ENCODE results near the gene C1orf216.
"Not testable (repeated sequence)": the region's sequence is repeated elsewhere in the genome, so short reads cannot be mapped to it uniquely, and the experiment has no call there.

C1orf216 gene, protein sequence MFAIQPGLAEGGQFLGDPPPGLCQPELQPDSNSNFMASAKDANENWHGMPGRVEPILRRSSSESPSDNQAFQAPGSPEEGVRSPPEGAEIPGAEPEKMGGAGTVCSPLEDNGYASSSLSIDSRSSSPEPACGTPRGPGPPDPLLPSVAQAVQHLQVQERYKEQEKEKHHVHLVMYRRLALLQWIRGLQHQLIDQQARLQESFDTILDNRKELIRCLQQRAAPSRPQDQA

DNA sequence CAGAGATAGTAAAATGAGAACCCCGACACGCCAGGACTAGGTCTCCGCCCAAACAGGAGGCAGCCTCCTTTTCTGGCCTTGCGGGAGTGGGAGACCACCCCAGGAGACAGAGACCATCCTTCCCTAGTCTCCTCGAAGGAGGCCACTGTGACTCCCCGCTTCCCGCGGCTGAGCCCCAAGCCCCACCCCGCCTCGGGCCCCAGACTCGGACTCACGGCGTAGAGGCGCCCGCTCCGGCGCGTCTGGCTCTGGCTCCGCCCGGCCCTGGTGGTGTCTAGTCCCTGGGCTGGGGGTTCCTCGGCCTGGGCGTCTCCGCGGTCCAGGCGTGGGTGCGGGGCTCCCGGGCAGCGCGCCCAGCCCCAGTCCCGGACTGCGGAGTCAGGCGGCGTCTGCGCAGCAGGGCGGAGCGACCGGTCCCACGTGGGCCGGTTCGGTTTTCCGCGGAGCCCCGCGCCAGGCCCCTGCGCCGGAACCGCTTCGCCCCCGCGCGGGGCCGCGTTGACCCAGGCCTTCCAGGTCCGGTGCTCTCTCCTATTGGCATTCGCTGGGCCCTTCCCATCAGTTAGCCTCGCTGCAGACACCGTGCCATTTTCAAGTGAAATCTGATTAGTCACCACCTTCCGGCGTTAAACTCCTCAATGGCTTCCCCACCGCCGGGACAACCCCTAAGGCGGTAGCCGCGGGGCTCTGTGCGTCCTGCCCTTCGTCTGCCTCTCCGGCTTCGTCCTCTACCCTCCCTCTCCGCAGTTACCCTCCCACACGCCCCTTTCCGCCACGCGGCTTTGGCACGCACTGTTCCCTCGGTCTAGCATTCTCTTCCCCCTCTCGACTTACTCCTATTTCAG lies at the start of gene C1orf216:
Gene C1orf216 (minus strand): TSS at position 393 of the 845 bp plus-strand sequence. CDS start 2,563 bp downstream, outside the sequence.
- peak; percentile 86 to 87 for DNase-seq

DNA sequence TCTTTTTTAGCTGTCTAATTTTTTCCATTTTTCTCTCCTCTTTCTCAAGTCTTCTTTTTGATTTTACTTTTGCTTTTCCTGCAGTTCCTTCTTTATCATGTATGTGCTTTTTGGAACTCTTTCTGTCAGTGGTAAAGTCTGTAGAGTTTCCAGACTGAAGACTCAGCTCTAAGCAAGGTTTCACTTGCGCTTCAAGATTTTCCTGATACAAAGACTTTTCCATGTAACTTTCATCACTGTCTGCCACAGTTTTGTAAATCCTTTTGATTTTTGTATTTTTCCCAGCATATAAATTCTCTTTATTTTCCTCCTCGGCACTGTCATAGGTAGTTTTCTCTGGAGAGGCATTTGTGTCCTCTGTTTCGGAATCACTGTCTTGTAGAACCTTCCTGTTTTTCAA lies 45.6 kb upstream of the C1orf216 start:
- DNase-seq: no peak

DNA sequence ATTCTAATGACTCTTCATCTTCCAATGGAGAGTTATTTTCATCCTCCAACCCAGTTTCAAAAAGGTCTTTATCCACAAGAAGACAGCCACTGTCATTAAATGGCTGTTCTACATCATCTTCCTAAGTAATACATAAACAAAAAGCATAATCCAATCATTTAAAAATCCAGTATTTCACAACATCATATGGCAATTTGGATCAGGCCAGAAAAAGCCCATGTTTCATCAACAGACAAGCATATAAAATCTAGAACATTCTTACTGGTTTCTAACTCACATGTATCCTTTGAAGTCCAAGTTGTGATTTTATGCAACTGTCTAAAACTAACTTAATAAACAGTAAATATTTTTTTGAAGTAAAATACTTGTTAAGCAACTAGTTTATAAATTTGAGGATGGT lies 44.5 kb upstream of the C1orf216 start:
- no peak for DNase-seq

GRCh38 chr1:35762141-35762540 lies 43.5 kb upstream of the C1orf216 start:
- no peak for DNase-seq

DNA sequence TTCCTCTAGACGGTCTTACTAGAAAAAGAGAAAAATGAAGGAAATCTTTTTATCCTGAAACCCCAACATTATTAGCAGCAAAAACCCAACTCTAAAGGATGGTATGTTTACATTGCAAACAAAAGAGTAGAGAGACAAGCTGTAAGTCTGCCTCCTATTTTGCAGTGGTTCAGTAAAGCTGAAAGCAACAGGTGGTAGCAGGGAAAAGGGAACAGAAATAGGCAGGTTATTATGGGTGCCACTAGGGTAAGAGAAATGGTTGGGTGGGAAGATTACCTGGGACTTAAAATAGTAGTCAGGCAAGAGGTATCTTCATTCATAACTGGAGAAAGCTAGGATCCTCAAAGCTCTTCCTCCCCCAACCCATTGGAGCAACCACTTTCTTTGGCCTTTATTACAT lies 37.4 kb upstream of the C1orf216 start:
- DNase-seq: no peak

GRCh38 chr1:35753626-35754260 lies 35.1 kb upstream of the C1orf216 start:
- DNase-seq: no peak

DNA sequence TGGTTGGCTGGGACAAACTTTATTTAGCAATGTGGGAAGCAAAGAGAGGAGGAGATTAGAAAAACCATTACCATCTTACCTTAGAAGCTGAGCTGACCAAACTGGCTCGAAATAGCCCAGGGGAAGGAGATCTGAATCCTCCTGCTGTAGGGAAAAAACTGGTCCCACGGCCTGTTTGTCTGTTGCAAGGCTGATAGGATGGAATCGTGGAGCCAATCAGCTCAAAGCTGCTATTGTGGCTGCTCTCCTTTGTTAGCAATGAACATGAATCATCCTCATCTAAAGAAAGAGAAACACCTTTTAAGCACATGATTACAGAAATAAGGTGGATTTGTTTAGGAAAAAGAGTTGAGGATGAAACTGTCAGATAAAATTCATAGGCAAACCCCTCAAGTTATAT lies 29.6 kb upstream of the C1orf216 start:
- no peak for DNase-seq

DNA sequence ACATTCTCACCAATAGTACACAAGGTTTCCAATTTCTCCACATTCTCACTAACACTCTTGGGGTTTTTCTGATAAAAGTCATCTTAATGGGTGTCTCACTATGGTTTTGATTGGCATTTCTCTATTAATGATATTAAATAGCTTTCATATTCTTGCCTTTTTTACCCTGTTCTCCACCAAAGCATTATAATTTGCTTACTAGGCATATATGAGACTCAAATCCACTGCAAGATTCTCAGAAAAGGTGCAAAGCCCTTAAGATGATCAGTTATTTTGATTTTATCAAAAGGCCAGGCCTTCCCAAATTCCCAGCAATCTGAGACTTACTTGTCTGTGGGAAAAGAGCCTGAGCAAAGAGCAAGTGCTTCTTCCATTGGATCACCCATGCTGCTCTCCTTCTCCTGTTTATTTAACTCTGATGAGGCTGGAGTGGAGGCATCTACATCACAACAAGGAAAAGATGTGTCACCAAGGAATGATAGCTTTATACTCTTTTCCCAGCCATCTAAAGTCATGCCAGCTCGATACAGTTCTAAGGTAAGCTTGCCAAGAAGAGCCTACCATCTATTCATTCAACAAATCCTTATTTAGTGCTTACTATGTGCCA lies 26.5 kb upstream of the C1orf216 start:
- DNase-seq: no peak

DNA sequence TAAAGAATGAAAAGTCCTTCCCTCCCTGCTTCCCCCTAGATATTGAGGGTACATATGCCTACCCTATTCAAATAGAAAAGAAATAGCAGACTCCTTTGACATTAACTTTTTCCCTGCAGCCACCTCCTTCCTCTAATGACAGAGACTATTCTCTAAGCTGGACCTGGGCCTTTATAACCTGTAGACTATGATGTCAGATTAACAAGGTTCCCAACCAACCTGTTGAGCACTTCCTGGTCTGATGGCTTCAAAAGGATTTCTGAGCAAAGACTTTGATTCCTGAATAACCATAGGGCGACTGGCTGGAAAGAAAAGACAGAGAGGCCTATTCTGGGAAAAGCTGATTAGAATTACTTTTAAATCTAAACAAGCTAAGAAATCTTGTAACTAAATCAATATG lies 18.4 kb upstream of the C1orf216 start:
- DNase-seq: no peak

DNA sequence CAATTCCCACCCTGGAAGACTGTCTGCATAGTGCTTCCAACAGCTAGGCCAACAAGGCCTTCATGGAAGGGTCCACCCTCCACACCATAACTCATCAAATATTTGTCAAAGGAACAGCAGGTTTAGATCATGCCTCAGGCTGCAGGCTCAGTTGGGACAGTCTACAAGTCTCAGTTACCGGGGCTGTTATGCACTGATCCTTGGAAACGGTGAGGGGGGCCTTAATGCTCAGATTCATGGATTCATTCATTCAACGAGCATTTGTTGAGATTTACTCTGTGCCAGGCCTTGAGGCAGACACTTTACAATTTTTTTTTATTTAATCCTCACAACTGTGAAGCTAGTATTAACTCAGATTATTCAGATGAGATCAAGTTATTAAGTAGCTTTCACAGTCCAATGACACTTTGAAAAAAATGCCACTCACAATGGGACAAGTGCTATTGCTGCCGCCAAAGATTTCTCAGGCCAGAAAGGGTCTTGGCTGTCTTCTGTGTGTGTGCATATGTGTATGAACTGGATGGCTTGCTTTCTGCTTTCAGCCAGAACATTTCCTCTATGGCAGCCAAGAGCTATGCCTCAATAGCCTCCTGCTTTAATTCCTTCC lies 8.9 kb upstream of the C1orf216 start:
- DNase-seq: no peak

- DNase-seq: peak; percentile 48 to 61
Measured at GRCh38 chr1:35726450-35727433, 8.1 kb upstream of the C1orf216 start.

GRCh38 chr1:35725596-35725995 lies 6.9 kb upstream of the C1orf216 start:
- no peak for DNase-seq

DNA sequence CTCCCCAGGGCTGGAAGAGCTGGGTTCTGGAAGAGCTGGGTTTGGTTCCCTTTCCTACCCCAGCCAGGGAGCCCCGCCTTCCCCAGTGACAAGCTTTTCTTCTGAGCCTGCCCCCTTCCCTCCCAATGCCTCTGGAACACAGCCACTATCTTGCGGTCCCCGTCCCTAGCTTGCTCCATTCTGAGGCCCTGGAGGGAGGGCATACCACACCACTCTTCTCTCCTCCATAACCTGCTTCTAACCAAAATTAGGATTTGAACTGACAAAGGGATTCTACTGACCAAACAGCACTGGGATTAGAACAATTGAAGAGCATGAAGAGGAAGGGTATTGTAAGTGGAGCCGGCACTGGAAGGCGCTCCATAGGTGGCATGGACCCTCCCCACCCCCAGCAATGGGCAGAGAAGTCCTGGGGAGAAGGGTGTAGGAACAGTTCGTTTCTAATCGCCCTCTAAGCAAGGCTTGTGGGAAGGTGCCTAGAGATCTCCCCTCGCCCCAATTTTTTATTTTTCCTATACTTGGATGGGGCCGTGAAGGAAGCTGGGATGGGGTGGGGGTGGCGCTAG lies 690 bp downstream of the C1orf216 start:
- DNase-seq: peak in 1 of 2 experiments; percentile 26

- DNase-seq: peak; percentile 87 to 89
Measured at GRCh38 chr1:35715568-35716002, 3.1 kb downstream of the C1orf216 start.

DNA sequence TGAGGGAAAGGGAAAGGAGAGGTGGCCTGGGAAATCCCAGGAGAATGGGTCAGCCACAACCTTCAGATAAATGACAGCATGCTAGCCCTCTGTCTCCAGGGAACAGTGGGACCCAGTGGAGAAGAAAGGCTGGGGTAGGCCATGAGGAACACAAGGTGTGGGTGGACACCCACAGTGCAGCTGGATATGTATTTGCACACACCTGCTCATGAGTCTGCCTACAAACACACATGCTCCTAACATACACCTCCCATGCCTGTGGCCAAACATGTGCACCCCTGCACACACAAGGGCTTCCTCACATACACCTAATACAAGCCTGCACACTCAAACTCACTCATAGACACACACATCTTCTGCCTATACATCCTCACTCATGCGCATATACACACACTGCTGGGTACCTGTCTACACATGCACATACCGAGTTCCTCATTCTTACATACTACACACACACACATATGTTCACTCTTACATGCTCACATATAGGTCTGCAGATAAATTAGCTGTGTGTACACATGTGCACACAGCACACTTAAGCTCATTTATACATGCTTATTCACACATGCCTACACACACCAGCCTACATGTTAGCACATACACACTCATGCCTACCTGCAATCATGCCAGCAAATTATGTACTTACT lies 3.6 kb downstream of the C1orf216 start:
- DNase-seq: no peak

DNA sequence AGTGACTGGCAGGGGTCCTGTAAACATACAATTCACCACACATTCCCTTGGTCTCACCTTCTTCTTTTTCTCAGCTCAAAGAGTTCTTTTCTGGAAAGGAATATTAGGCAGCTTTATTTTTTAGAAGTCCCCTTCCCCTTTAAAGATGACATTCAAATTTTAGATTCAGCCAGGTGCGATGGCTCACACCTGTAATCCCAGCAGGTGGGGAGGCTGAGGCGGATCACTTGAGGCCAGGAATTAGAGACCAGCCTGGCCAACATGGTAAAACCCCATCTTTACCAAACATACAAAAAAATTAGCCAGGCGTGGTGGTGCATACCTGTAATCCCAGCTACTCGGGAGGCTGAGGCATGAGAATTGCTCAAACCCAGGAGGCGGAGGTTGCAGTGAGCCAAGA lies 7.6 kb downstream of the C1orf216 start:
- not testable (repeated sequence) for DNase-seq

DNA sequence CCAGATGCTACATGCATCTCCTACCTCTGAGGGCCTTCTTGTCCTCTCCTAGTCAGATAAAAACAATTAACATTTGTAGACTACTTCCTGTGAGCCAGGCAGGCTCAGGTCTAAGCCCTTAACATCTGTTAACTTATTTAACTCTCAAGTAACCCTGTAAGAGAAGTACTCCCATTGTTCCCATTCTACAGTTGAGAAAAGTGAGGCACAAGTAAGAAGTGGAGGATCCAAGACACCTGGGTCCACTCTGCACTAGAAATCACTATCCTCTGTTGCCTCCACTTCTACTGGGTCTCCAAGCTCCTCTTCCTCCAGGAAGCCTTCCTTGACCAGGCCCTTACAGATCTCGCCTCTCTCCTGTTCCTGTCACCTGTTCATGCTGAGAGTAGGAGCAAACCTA lies 9.7 kb downstream of the C1orf216 start:
- no peak for DNase-seq

DNA sequence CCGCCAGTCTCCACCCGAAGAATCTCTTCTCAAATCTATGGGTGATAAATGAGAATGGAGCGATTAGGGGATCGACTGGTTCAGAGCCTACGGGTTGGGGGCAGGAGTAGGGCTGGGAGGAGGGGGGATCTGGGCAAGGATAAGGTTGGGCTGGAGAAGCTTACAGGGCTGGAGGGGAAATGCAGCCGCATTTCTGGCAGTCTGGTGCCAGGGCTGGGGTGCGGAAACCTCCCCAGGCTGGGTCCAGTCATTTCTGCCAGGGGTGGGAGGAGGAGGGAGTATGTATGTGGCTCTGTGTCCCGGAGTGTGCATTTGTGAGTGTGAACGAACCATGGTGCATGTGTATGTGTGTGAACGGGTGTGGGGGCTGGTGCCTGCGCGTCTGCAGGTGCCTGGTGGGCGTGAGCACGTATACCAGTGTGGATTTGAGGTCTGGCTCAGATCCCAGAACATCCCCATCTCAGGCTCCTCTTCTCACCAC lies 10.2 kb downstream of the C1orf216 start:
- DNase-seq: peak; percentile 50 to 51

DNA sequence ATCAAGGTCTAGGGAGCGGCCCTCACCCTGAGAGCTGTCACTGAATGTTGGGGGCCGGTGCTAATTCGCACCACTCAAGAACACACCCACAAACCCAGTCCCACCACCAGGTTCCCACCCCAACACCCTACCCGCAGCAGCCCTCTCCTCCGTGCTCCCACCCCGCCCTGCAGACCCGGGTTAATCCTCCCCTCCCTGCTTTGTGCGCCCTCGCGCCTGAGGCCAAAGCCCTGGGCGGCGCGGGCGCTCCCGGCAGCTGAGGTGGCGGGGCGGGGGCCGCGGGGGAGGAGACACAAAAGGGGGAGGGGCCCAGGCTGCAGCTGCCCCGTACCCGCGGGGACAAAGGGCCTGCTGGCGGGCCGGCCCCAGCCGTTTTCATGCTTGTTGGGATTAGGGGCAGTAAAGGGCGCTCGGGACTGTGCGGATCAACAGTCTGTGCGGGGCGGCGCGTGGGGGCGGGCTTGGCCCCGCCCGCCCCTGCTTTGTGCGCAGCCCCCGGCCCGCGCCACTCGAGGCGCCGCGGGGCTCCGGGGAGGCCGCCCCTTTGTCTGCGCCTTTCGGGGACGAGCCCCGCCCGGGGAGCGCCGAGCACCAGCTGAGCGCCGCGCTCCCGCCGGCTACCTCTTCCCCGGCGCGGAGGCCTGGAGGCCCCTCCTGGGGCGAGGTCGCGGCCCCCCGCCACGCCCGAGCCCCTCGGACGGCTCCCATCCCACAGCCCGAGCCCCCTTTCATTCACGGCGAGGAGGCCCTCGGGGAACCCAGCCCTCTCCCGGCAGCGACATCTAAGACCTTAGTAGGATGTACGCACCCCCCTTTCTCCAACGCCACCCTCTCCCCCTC lies 10.9 kb downstream of the C1orf216 start:
- DNase-seq: peak; percentile 37 to 49
